HG03558 (cell line): ENCODE measurements around the gene PADI1.

ENCODE experiments used
- ATAC-seq: cut with Tn5 transposase; IDR thresholded peaks from one replicate; pipeline ENCODE4 v1.9.1; 2021; ENCODE audit warnings: moderate number of reproducible peaks; ENCODE audit not compliant: unreplicated experiment; ENCODE audit errors: extremely low read depth

PADI1 gene

DNA sequence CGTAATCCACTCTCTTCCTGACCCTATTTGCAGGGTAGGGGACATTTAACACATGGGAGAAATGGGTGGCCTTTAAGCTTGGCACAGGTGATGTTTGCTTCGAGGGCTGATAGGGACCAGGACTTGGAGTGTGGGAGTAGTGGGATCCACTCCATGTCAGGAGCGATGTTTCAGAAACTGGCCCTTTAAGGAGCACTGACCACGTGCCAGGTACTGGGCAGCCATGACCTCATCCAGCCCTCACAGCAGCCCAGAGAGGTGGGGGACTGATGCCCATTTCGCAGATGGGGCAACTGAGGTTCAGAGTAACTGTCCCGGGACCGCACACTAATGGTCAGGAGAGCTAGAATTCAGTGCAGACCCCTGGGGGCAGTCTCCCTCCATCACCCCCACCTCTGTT is 55.3 kb downstream of the PADI1 start:
- no peak for ATAC-seq

GRCh38 chr1:17260738-17261137 is 55.8 kb downstream of the PADI1 start:
- ATAC-seq, result no peak

- ATAC-seq, result no peak
Measured at GRCh38 chr1:17263936-17264335, 59.0 kb downstream of the PADI1 start.

- no peak for ATAC-seq
Measured at GRCh38 chr1:17264470-17264869, 59.5 kb downstream of the PADI1 start.

- no peak for ATAC-seq
Measured at GRCh38 chr1:17265162-17265561, 60.2 kb downstream of the PADI1 start.

GRCh38 chr1:17265950-17266349 is 61.0 kb downstream of the PADI1 start:
- ATAC-seq, result no peak

GRCh38 chr1:17270891-17271765 is 66.2 kb downstream of the PADI1 start:
- no peak for ATAC-seq

GRCh38 chr1:17272066-17272465 is 67.1 kb downstream of the PADI1 start:
- ATAC-seq, result no peak

- ATAC-seq, result no peak
Measured at GRCh38 chr1:17272646-17273045, 67.7 kb downstream of the PADI1 start.

DNA sequence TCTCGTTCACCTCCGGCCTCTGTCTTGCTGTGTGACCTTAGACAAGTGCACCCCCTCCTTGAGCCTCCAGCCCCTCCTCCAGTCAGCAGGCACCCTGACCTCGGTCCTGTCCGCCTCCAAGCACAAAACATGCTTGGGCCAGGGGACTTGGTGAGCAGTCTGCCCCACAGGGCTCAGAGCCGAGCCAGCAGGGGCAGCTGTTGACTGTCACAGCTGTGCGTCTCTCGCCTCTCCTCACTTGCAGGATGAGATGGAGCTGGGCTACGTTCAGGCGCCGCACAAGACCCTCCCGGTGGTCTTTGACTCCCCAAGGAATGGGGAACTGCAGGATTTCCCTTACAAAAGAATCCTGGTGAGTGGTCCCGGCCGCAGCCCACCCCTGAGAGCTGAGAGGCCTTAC is 68.2 kb downstream of the PADI1 start:
- ATAC-seq, result no peak

- no peak for ATAC-seq
Measured at GRCh38 chr1:17274186-17275170, 69.5 kb downstream of the PADI1 start.

DNA sequence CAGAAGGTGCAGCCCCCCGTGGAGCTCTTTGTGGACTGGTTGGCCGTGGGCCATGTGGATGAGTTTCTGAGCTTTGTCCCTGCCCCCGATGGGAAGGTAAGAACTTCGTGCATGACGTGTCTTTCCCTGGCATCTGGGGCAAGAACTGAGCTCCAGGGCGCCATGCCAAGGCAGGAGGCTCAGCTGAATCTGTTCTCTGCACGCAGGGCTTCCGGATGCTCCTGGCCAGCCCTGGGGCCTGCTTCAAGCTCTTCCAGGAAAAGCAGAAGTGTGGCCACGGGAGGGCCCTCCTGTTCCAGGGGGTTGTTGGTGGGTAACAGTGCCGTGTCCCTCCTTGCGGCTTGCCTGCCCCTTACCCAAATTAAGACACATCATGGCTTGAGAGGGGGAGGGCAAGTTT is 71.6 kb downstream of the PADI1 start:
- no peak for ATAC-seq

- ATAC-seq, result no peak
Measured at GRCh38 chr1:17277511-17278159, 72.7 kb downstream of the PADI1 start.

GRCh38 chr1:17278996-17279830 is 74.3 kb downstream of the PADI1 start:
- ATAC-seq, result no peak

- ATAC-seq, result no peak
Measured at GRCh38 chr1:17280436-17280835, 75.5 kb downstream of the PADI1 start.

DNA sequence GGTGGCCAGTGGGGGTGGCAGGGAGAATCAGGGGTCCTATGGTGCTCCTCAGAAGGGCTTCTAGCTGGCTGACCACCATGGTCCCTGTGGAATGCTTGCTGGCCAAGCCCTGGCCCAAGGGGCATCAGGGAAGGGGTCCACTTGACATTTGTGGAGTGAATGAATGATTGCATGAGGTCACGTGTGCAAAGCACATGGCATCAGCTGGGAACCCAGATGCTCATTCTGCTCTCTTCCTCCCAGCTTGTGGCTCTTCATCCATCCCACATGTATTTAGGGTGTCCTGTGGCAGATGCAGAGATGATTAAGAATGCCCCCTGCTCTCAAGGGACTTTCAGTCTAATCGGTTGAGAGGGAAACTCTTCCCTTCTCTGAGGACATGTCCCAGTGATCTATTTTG is 76.0 kb downstream of the PADI1 start:
- ATAC-seq, result no peak

DNA sequence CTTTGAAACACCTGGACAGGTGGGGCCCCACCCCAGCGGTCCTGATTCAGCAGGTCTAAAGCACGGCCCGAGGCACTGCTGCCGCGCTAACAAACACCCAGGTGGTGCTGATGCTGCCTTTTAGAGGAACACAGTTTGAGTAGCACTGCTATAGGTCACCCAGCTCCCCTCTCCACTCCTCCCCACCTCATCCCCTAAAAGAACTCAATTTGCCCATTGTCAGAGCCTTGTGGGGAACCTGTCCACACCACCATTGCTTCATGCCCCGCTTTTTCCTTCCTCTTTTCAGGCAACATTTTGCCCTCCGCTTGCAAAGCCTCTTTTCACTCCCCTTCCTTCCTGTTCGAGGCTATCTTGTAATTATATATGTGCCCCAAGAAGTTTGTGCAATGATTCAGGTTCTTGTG is 76.8 kb downstream of the PADI1 start:
- ATAC-seq, result no peak

DNA sequence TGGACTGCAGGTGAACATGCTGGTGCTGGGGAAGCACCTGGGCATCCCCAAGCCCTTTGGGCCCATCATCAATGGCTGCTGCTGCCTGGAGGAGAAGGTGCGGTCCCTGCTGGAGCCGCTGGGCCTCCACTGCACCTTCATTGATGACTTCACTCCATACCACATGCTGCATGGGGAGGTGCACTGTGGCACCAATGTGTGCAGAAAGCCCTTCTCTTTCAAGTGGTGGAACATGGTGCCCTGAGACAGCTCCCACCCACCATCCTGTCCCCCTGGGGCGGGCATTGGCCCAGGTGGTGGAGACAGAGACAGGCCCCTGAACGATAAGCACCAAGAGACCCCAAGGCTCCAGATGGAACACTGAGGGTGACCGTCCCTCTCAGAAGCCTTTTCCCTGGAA is 77.9 kb downstream of the PADI1 start:
- no peak for ATAC-seq

GRCh38 chr1:17286646-17287045 is 81.7 kb downstream of the PADI1 start:
- ATAC-seq, result no peak
